Stimulated activated CD8-positive, alpha-beta memory T cell treated with anti-CD3 and anti-CD28 coated beads, Interleukin-12 subunit alpha, Interleukin-12 subunit beta, amount 100 ng/mL, for 4 hours (primary cell): ENCODE results near the gene ARHGEF33.

Experiments
- DNase-seq: peaks from one replicate; pipeline ENCODE4 v3.0.0-alpha.2; 2020; ENCODE audit warnings: low read depth

Gene ARHGEF33

DNA sequence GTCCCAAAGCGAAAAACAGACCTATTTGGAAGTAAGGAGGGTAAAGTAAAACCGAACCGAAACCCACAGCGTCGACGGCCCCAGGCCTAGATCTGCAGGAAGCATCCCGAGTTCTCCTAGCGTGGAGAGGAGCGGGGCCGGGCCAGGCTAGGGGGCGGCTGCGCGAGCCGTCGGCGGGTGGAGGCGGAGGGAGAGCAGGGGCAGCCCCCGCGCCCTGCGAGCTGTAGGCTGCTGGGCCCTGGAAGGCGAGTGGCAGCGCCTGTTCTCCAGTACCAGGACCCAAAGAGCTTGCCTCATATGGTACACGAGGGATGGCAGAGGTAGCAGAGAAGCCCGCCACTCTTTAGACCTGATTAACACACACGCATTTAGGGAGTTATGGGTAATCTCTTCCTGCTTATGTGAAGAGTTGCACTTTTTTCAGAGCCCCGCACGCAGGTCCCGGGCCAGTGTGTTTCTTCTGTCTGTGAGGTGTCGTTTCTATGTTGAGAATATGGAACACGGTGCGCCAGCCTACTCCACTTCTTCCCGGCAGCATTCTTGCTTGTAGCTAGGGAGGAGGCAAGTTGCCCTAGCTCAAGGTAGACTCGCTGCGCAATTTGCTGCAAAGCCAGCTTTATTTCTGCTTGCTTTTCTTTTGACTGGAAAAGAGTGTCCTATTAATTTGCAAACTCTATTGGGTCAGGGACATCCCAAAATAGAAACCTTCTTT, 71.1 kb downstream of the ARHGEF33 start:
- DNase-seq = no peak

DNA sequence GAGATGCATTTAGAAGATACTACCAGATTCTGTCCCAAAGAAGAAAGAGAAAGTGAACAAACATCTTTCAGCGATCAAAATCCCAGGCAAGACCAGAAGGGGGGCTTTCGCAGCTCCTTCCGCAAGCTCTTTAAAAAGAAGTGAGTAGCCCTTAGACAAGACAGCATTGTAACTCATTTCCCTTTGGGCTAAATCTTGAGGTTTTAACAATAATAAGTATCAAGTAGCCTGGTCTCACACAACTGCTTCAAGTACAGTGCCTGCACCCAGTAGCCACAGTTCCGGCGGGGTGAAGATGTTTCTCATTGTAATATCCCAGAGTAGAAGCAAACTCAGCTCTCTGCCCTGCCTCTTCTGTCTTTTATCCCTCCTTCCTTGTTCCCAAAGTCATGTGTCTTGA, 76.3 kb downstream of the ARHGEF33 start:
- no peak for DNase-seq

- DNase-seq = no peak
Observed at GRCh38 chr2:38966678-38967077, 77.0 kb downstream of the ARHGEF33 start.

DNA sequence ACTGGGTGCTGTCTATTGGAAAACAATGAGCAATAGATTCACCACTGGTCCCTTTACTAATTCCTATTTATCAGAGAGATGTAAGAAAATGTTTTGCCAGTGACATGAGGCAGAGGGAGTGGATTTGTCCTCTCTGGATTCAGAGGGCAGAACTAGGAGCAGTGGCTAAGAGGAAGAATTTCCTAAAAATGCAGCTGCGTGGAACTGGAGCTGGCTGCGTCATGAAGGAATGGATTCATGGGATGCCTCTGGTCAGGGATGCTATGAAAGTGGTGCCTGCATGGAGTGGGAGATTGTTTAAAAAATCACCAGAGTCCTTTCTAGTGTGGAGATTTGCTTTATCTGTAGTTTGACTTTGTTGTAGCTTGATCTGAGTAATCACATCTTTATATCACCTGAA, 78.3 kb downstream of the ARHGEF33 start:
- no peak for DNase-seq

GRCh38 chr2:38971377-38971776, 81.7 kb downstream of the ARHGEF33 start:
- no peak for DNase-seq

DNA sequence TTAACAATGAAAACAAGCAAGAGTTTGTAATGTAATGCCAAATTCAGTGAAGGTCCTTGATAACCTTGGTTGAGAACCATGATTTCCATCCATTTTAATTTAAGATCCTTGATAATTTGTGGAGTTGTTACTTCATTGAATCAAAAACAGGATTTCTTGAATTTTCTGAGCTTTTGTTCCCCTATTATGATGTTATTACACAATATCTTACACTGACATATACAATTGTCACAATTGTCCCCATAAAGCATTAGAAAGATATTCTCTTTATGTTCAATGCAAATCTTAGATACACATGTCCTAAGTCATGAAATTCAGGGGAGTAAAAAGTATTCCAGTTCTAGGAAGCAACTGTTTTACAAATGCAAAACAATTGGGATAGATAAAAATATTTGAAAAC, 83.6 kb downstream of the ARHGEF33 start:
- no peak for DNase-seq

DNA sequence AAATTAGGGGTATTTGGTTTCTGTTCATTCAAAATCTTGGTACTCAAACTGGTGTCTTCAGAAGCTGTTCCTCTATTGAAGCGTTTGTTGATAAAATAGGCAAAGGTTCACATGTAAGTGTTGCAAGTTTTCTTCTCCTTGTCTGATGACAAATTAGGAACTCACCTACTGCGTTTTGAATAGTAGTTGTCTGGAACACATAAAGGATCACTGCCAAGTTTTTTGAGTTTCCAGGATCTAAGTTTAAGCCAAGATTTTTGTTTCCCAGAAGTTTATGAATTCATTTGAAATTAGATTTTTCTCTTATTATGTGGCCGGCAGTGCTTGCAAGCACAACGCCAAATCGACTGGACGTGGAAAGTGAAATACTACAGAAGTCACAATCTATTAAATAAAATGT, 85.4 kb downstream of the ARHGEF33 start:
- no peak for DNase-seq

- no peak for DNase-seq
Observed at GRCh38 chr2:38977047-38977446, 87.4 kb downstream of the ARHGEF33 start.

DNA sequence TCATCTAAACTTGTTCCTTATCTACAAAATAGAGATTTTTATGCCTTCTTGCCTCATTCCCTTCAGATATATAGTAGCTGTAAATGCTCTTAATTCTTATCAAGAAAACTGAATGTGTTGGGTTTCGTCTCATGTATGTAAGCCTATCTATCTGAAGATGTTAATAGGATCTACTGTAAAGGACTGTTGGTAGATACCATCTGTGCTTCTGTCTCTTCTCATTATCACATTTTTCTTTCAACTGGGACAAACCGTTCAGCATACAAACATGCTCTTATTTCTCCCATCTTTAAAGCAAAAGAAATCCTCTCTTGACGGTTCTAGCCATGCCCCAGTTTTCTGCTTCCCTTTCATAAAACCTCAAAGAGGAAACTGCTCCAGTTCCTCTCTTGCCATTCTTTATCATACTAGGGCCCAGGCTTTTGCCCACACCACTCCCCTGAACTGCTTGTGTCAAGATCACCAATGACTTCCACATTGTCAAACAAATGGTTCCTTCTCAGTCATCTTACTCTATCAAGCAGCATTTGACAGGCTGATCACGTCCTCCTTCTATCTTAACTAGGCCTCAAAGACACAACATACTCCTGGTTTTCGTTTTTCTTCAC, 88.7 kb downstream of the ARHGEF33 start:
- DNase-seq = no peak

DNA sequence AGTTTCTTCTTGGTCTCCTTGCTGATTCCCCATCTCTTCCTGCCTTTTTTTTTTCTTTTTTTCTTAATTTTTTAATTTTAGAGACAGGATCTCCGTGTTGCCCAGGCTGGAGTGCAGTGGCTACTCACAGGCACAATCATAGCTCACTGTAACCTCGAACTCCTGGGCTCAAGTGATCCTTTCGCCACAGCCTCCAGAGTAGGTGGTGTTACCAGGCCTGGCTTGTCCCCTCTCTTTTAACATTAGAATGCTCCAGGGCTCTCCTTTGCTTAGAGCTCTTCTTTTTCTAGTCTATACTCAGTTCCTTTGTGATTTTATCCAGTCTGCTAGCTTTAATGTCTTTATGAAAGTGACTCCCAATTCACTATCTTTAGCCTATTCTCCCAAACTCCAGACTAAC, 89.2 kb downstream of the ARHGEF33 start:
- no peak for DNase-seq

- no peak for DNase-seq
Observed at GRCh38 chr2:38981003-38981669, 91.5 kb downstream of the ARHGEF33 start.

- DNase-seq = no peak
Observed at GRCh38 chr2:38981670-38982357, 92.1 kb downstream of the ARHGEF33 start.

DNA sequence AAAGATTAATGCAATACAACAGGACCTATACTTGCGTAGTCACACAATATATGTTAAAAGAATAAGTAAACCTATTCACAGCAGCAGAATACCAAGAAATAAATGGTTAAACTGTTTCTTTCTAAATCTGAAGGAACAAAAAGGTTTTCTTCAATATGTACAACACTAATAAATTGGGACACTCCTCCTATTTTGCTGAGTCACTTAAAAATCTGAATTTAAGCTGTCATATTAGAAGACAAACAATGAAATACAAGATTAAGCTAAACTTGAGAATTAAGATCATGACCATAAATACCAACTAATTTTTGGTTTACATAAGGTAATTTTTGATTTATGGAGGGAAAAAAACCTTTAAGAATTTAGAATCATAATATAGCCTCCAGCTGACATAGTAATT, 92.8 kb downstream of the ARHGEF33 start:
- DNase-seq = no peak

DNA sequence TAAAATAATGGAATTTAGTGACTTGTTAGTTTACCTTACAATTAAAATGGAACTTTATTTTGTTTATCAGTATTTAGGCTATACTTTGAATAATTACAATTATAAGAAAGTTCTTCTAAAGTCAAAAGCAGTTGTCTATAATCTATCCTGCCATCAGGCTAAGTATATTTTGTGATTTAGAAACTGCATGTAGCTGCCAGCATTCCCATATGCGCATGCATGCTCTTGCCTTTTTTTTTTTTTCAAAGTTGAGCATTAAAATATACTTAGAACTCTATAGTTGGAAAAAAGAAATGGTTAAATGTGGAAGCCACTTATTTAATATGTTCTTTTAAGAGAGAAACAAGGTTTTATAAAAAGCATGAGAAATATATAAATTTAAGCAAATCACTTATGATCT, 99.0 kb downstream of the ARHGEF33 start:
- no peak for DNase-seq

GRCh38 chr2:38991899-38992298, 102.2 kb downstream of the ARHGEF33 start:
- no peak for DNase-seq

GRCh38 chr2:38997781-38998180, 108.1 kb downstream of the ARHGEF33 start:
- no peak for DNase-seq

DNA sequence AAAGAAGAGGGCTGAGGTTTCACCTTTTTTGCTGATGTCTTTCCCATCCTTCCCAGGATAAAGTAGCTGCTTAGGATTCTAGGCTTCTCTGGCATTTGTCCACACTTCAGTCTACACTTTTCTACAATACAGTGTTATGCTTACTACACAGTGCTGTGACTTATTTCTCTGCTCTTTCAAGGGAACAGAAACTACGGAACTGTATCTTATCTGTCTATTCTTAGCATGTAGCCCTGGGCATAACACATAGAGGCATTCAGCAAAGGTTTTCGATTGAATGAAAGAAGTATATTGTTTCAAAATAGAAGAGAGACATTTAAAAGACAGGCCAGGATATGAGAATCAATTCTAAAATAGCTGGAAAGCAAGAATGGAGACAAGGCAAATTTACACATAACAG, 110.9 kb downstream of the ARHGEF33 start:
- DNase-seq = no peak

DNA sequence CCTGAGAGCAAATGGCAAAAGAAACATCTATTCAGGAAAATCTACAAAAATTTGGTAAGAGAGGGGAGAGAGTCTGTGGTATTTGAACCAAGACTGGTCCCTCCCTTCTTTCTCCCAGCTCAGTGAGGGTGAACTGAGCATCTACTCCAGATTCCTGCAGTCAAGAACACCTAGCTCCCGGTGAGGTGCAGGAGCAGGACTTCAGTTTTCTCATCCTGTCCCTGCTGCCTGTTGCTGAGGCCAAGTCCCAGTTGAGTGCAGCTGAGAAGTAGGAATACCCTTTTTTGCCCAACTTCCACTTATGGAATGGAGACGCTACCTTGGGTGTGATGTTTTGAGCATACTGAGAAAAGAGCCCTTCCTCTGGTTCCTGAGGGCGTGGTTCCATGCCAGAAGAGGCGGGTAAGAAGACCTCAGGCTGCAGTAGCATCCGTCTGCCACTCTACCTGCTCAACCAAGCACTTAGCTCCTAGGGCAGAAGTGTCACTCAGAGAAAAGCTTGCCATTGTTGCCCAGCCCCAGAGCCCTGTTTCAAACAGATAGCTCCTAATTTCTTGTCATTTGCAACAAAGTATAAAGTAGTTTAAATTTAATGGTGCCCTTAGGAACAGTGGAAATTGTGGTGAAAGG, 118.3 kb downstream of the ARHGEF33 start:
- DNase-seq = no peak

DNA sequence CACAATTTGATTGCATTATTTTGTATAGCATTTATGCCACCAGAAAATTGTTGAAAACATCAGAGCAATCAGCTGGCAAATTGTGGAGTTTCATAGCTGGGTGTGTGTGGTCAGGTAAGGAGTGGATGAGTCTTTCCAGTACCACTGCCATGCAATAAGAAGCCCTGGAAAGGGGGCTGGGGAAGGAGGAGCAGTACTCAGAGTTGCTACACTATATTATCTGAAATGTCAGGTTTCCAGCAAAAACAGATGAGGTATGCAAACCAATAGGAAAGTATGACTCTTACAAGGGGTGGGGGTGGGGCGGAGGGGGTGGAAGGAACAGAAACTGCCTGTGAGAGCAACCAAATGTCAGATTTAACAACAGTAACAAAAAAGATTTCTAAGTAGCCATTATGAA, 119.0 kb downstream of the ARHGEF33 start:
- DNase-seq = no peak

- no peak for DNase-seq
Observed at GRCh38 chr2:39013871-39014270, 124.2 kb downstream of the ARHGEF33 start.

DNA sequence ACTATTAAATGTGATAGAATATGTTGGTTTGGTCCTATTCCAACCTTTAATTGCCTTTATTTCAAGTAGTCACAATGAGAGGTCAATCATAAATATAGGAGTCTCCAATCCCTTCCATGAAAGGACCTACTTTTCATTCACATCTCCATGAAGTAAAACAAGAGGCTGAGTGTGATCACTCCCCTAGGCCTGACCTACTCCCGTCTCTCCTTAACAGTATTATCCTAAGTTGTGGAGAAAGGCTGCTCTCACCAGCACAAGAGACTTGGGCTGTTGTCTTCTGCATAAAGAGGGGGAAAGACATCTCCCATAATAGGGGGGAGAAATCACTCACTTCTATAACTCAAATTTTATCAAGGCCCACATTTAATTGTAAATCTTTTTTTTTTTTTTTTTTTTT, 125.7 kb downstream of the ARHGEF33 start:
- DNase-seq = no peak

- DNase-seq = no peak
Observed at GRCh38 chr2:39017334-39017733, 127.7 kb downstream of the ARHGEF33 start.
